GM21381 (cell line): Measurements from ENCODE around the gene PGS1.

ENCODE experiments used
- ATAC-seq: cut with Tn5 transposase; IDR thresholded peaks from one replicate; pipeline ENCODE4 v1.9.1; 2021; ENCODE audit warnings: mild to moderate bottlenecking, moderate library complexity; ENCODE audit not compliant: unreplicated experiment

PGS1 gene

GRCh38 chr17:78406396-78406795 is 27.9 kb downstream of the PGS1 start:
- ATAC-seq = no peak

- ATAC-seq = no peak
Measured at GRCh38 chr17:78406920-78407319, 28.5 kb downstream of the PGS1 start.

- no peak for ATAC-seq
Measured at GRCh38 chr17:78407387-78408000, 29.0 kb downstream of the PGS1 start.

GRCh38 chr17:78408476-78409050 is 30.1 kb downstream of the PGS1 start:
- no peak for ATAC-seq

GRCh38 chr17:78409191-78409928 is 30.9 kb downstream of the PGS1 start:
- ATAC-seq = no peak

- ATAC-seq = no peak
Measured at GRCh38 chr17:78411241-78411857, 32.9 kb downstream of the PGS1 start.

GRCh38 chr17:78412403-78412802 is 34.0 kb downstream of the PGS1 start:
- no peak for ATAC-seq

GRCh38 chr17:78414178-78415162 is 36.0 kb downstream of the PGS1 start:
- no peak for ATAC-seq

GRCh38 chr17:78415821-78416711 is 37.6 kb downstream of the PGS1 start:
- ATAC-seq = no peak

- ATAC-seq = no peak
Measured at GRCh38 chr17:78416791-78417530, 38.5 kb downstream of the PGS1 start.

GRCh38 chr17:78417531-78417909 is 39.1 kb downstream of the PGS1 start:
- ATAC-seq = no peak

- no peak for ATAC-seq
Measured at GRCh38 chr17:78418326-78419026, 40.0 kb downstream of the PGS1 start.

- no peak for ATAC-seq
Measured at GRCh38 chr17:78419970-78420815, 41.7 kb downstream of the PGS1 start.

- no peak for ATAC-seq
Measured at GRCh38 chr17:78421084-78421533, 42.7 kb downstream of the PGS1 start.

- no peak for ATAC-seq
Measured at GRCh38 chr17:78421534-78422266, 43.3 kb downstream of the PGS1 start.

- ATAC-seq = no peak
Measured at GRCh38 chr17:78422267-78422605, 43.8 kb downstream of the PGS1 start.
